WERI-Rb-1 (cell line): ENCODE data around the gene ZDHHC5.

Source experiments
- DNase-seq: peaks from one replicate; pipeline ENCODE4 v3.0.0-alpha.2; 2020
- H3K27ac ChIP-seq: fragments of 250-450 bp; sonication (Bioruptor Pico); 2 replicates; pipeline ENCODE4 v1.5.1; 2020; ENCODE audit warnings: mild to moderate bottlenecking, moderate library complexity
- H3K27me3 ChIP-seq: fragments of 250-450 bp; sonication (Bioruptor Pico); 2 replicates; pipeline ENCODE4 v1.5.1; 2021; ENCODE audit warnings: mild to moderate bottlenecking, low read depth, moderate library complexity; ENCODE audit not compliant: insufficient read depth, severe bottlenecking
- H3K36me3 ChIP-seq: fragments of 250-450 bp; sonication (Bioruptor Pico); 2 replicates; pipeline ENCODE4 v1.5.1; 2020; ENCODE audit warnings: mild to moderate bottlenecking, moderate library complexity
- H3K4me3 ChIP-seq: 2 replicates; pipeline ENCODE4 v1.5.1; 2011; ENCODE audit warnings: low read depth, mild to moderate bottlenecking, control low read depth, low read length
- H3K9me3 ChIP-seq: fragments of 250-450 bp; sonication (Bioruptor Pico); 2 replicates; pipeline ENCODE4 v1.5.1; 2021; ENCODE audit warnings: mild to moderate bottlenecking, moderate library complexity; ENCODE audit not compliant: severe bottlenecking
- CTCF ChIP-seq: IDR thresholded peaks from 2 replicates; pipeline ENCODE4 v1.5.1; 2011; ENCODE audit warnings: low read depth, mild to moderate bottlenecking, control low read depth, inconsistent platforms, low read length

Gene ZDHHC5

DNA sequence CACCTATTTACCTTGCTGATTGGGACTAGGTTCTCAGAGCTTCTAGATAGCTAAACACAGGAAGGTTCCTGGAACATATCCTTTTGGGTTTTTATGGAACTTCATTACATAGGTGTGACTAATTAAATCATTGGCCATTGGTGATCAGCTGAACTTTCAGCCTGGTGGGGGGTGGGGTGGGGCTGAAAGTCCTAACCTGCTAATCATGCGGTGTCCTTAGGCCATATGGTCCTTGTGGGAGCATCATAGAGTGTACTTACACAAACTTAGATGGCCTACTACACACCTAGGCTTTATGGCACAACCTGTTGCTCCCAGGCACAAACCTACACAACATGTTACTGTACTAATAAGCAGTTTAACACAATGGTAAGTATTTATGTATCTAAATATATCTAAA lies 64.7 kb downstream of the ZDHHC5 start:
- Histone ChIP-seq H3K27me3 (no peaks in the 10 kb centered on the region), H3K36me3 (peaks cover 23% of the 10 kb centered on the region), H3K9me3 (no peaks in the 10 kb centered on the region), H3K27ac (no peak overlapping the region), H3K4me3 (no peak overlapping the region)
- no peak for TF ChIP-seq CTCF
- no peak for DNase-seq

GRCh38 chr11:57735619-57736298 lies 67.8 kb downstream of the ZDHHC5 start:
- Histone ChIP-seq H3K27ac (no peak overlapping the region), H3K36me3 (peaks cover 40% of the 10 kb centered on the region), H3K9me3 (no peaks in the 10 kb centered on the region), H3K27me3 (no peaks in the 10 kb centered on the region), H3K4me3 (no peak overlapping the region)
- TF ChIP-seq CTCF, result no peak
- no peak for DNase-seq

- H3K4me3 ChIP-seq, result peak within 1 kb of the TSS; percentile 97
- TF ChIP-seq CTCF, result no peak
- H3K27me3 ChIP-seq, result no peaks in the 10 kb centered on the region
- peak within 1 kb of the TSS; percentile 91 for H3K27ac ChIP-seq
- no peaks in the 10 kb centered on the region for H3K9me3 ChIP-seq
- H3K36me3 ChIP-seq, result peaks cover 77% of the 10 kb centered on the region
- peak; percentile 97 for DNase-seq
Observed at GRCh38 chr11:57741132-57742086, 73.5 kb downstream of the ZDHHC5 start, which contains the start of gene SELENOH. Gene SELENOH (plus strand): TSS chr11:57741491. CDS start chr11:57741596, 105 bp downstream.

GRCh38 chr11:57742087-57742452 lies 74.2 kb downstream of the ZDHHC5 start:
- Histone ChIP-seq H3K36me3 (peaks cover 75% of the 10 kb centered on the region), H3K27ac (peak overlapping the region; percentile 91), H3K9me3 (no peaks in the 10 kb centered on the region), H3K4me3 (peak overlapping the region; percentile 97), H3K27me3 (no peaks in the 10 kb centered on the region)
- no peak for DNase-seq
- no peak for TF ChIP-seq CTCF

DNA sequence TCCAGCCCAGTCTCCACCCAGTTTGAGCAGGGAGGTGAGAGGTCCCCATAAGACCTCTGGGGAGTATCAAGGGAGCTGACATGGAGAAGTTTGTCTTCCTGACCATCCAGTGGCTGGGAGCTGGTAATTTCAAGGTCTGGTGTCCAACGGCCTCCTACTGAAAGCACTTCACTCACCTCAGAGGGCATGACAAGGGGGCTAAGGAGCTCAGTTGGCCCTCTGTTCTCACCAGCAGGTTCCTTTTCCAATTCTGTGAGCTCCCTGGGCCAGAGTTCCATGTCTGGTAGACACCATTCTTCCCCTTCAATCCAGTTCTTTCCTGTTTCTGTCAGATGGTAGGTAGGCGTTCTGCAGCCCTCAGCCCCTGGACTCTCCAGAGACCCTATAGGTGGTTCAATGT lies 76.4 kb downstream of the ZDHHC5 start:
- TF ChIP-seq CTCF, result no peak

More for the DNA sequence above, 76.4 kb downstream of the ZDHHC5 start:
- H3K9me3 ChIP-seq, result no peaks in the 10 kb centered on the region
- no peak overlapping the region for H3K4me3 ChIP-seq
- DNase-seq, result no peak
- H3K36me3 ChIP-seq, result peaks cover 55% of the 10 kb centered on the region
- H3K27me3 ChIP-seq, result no peaks in the 10 kb centered on the region
- no peak overlapping the region for H3K27ac ChIP-seq
